Glutamatergic neuron (in vitro differentiated cells): Measurements from ENCODE around the gene MPP1. TPM values are rescaled to one million over a fixed set of nuclear protein-coding genes. Genes with fewer than 3 reads are reported as not detected.

Experiments used
- DNase-seq: peaks from one replicate; pipeline ENCODE4 v3.0.0; 2022
- H3K27ac Mint-ChIP-seq: one replicate; pipeline ENCODE4 v1.8.0; 2020; ENCODE audit warnings: mild to moderate bottlenecking, mixed read lengths, inconsistent platforms; ENCODE audit not compliant: unreplicated experiment
- H3K27me3 Mint-ChIP-seq: one replicate; pipeline ENCODE4 v1.8.0; 2020; ENCODE audit warnings: mild to moderate bottlenecking, moderate library complexity, mixed read lengths, inconsistent platforms; ENCODE audit not compliant: unreplicated experiment
- H3K36me3 Mint-ChIP-seq: one replicate; pipeline ENCODE4 v1.8.0; 2020; ENCODE audit warnings: mild to moderate bottlenecking, mixed read lengths, inconsistent platforms; ENCODE audit not compliant: unreplicated experiment
- H3K4me1 Mint-ChIP-seq: one replicate; pipeline ENCODE4 v1.8.0; 2020; ENCODE audit warnings: mild to moderate bottlenecking, low read depth, mixed read lengths, inconsistent platforms; ENCODE audit not compliant: unreplicated experiment
- H3K4me3 Mint-ChIP-seq: one replicate; pipeline ENCODE4 v1.8.0; 2020; ENCODE audit warnings: mild to moderate bottlenecking, mixed read lengths, inconsistent platforms; ENCODE audit not compliant: unreplicated experiment
- H3K9me3 Mint-ChIP-seq: one replicate; pipeline ENCODE4 v1.8.0; 2020; ENCODE audit warnings: mild to moderate bottlenecking, moderate library complexity, mixed read lengths, inconsistent platforms; ENCODE audit not compliant: unreplicated experiment
- total RNA-seq: library from RNA; stranded (reverse); fragmentation: NEBNext Ultra II Directional; extraction: Animal tissue kit (Norgen Biotek cat#: 25700); gene quantifications from one replicate; pipeline ENCODE4 v1.2.1, GENCODE V29; 2021; ENCODE audit not compliant: unreplicated experiment
- TF ChIP-seq, protein P1 (sequence below): fragments of 200-600 bp; sonication (generic); IDR thresholded peaks from one replicate; pipeline ENCODE4 v1.5.0; 2021; ENCODE audit not compliant: partially characterized antibody, unreplicated experiment

Gene MPP1
- total RNA-seq, 1 donor from 2014 or later: 12.7 TPM

GRCh38 chrX:154815274-154815818 lies 10.1 kb upstream of the MPP1 start:
- TF ChIP-seq, protein P1, sequence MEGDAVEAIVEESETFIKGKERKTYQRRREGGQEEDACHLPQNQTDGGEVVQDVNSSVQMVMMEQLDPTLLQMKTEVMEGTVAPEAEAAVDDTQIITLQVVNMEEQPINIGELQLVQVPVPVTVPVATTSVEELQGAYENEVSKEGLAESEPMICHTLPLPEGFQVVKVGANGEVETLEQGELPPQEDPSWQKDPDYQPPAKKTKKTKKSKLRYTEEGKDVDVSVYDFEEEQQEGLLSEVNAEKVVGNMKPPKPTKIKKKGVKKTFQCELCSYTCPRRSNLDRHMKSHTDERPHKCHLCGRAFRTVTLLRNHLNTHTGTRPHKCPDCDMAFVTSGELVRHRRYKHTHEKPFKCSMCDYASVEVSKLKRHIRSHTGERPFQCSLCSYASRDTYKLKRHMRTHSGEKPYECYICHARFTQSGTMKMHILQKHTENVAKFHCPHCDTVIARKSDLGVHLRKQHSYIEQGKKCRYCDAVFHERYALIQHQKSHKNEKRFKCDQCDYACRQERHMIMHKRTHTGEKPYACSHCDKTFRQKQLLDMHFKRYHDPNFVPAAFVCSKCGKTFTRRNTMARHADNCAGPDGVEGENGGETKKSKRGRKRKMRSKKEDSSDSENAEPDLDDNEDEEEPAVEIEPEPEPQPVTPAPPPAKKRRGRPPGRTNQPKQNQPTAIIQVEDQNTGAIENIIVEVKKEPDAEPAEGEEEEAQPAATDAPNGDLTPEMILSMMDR: no peak
- Mint-ChIP-seq H3K27ac (no peak overlapping the region), H3K4me3 (no peak overlapping the region), H3K36me3 (no peaks in the 10 kb centered on the region), H3K9me3 (no peaks in the 10 kb centered on the region), H3K4me1 (no peaks in the 10 kb centered on the region), H3K27me3 (no peaks in the 10 kb centered on the region)
- DNase-seq: no peak

- Mint-ChIP-seq H3K27ac (no peak overlapping the region), H3K36me3 (no peaks in the 10 kb centered on the region), H3K9me3 (no peaks in the 10 kb centered on the region), H3K27me3 (no peaks in the 10 kb centered on the region), H3K4me1 (no peaks in the 10 kb centered on the region), H3K4me3 (no peak overlapping the region)
- TF ChIP-seq, protein P1: no peak
- no peak for DNase-seq
These were observed 8.5 kb upstream of the MPP1 start for GRCh38 chrX:154813801-154814200.

GRCh38 chrX:154812341-154813101 lies 7.2 kb upstream of the MPP1 start:
- DNase-seq: no peak
- H3K27me3 Mint-ChIP-seq: no peaks in the 10 kb centered on the region
- no peaks in the 10 kb centered on the region for H3K4me1 Mint-ChIP-seq
- H3K4me3 Mint-ChIP-seq: no peak overlapping the region
- no peaks in the 10 kb centered on the region for H3K36me3 Mint-ChIP-seq
- H3K9me3 Mint-ChIP-seq: no peaks in the 10 kb centered on the region
- TF ChIP-seq, protein P1: no peak
- H3K27ac Mint-ChIP-seq: no peak overlapping the region

- DNase-seq: no peak
- no peaks in the 10 kb centered on the region for H3K36me3 Mint-ChIP-seq
- H3K9me3 Mint-ChIP-seq: no peaks in the 10 kb centered on the region
- TF ChIP-seq, protein P1: no peak
- H3K27ac Mint-ChIP-seq: no peak overlapping the region
- no peaks in the 10 kb centered on the region for H3K4me1 Mint-ChIP-seq
- H3K4me3 Mint-ChIP-seq: no peak overlapping the region
- no peaks in the 10 kb centered on the region for H3K27me3 Mint-ChIP-seq
These were observed 4.8 kb upstream of the MPP1 start for GRCh38 chrX:154809939-154810665.
